GM12874 (cell line): ENCODE data around the gene FIG4.

ENCODE experiments used
- TF ChIP-seq, protein P1 (sequence below): IDR thresholded peaks from 2 replicates; pipeline ENCODE4 v1.5.1; 2011; ENCODE audit warnings: low read depth, mild to moderate bottlenecking, control low read depth, low read length, moderate library complexity; ENCODE audit not compliant: insufficient read depth

The FIG4 gene

DNA sequence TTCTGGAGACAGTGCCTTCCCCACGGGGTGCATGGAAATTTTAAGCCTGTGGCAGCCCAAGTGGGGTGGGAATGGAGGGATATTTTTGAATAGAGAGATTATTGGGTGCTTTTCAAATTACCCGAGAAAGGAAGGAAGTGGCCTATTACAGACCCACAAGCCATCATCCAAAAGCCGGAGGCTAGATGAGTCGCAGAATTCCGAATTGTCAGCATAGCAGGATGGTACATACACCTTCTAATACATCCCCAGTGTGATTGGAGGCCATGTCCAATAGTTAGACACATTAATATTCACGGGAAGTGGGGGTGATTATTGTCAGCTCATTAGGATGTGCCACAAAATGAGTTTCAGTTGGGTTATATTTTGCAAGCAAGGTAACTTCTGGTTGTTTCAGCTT, 133.0 kb downstream of the FIG4 start:
- TF ChIP-seq, protein P1, sequence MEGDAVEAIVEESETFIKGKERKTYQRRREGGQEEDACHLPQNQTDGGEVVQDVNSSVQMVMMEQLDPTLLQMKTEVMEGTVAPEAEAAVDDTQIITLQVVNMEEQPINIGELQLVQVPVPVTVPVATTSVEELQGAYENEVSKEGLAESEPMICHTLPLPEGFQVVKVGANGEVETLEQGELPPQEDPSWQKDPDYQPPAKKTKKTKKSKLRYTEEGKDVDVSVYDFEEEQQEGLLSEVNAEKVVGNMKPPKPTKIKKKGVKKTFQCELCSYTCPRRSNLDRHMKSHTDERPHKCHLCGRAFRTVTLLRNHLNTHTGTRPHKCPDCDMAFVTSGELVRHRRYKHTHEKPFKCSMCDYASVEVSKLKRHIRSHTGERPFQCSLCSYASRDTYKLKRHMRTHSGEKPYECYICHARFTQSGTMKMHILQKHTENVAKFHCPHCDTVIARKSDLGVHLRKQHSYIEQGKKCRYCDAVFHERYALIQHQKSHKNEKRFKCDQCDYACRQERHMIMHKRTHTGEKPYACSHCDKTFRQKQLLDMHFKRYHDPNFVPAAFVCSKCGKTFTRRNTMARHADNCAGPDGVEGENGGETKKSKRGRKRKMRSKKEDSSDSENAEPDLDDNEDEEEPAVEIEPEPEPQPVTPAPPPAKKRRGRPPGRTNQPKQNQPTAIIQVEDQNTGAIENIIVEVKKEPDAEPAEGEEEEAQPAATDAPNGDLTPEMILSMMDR: no peak

DNA sequence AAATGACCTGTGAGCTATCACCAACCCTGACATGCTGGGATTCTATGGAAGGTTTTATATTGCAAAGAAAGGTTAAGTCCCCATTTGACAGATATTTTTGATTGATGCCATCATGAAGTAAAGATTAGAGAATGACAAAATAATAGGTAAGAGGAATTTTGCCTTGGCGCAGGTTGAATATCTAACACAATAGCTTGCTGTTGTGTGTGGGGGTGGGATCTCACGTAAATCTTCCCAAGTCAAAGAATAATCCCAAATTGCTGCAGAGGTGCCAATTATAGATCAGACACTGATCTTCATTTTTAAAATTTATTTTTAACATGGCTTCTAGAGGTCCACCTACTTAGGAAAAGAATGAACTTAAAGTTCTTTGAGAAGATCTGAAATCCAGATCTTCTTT, 135.5 kb downstream of the FIG4 start:
- TF ChIP-seq, protein P1: no peak

- TF ChIP-seq, protein P1: no peak
These were observed 143.0 kb downstream of the FIG4 start for GRCh38 chr6:109834131-109834530.

GRCh38 chr6:109834595-109835437, 143.7 kb downstream of the FIG4 start:
- TF ChIP-seq, protein P1: no peak

- TF ChIP-seq, protein P1: no peak
These were observed 148.9 kb downstream of the FIG4 start for GRCh38 chr6:109840034-109840433.

- TF ChIP-seq, protein P1: no peak
These were observed 149.7 kb downstream of the FIG4 start for GRCh38 chr6:109840796-109841195.

DNA sequence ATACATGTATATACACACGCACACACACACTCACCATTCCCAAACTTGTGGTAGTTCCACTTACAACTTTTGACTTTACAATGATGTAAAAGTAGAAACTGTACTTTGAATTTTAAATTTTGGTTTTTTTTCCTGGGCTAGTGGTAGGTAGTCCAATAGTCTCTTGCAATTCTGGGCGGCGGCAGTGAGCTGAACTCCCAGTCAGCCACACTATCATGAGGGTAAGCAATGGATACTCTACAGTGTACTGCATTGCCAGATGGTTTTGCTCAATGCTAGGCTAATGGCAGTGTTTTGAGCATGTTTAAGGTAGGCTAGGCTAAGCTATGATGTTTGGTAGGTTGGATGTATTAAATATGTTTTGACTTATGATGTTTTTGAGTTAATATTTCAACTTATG, 150.8 kb downstream of the FIG4 start:
- TF ChIP-seq, protein P1: no peak

DNA sequence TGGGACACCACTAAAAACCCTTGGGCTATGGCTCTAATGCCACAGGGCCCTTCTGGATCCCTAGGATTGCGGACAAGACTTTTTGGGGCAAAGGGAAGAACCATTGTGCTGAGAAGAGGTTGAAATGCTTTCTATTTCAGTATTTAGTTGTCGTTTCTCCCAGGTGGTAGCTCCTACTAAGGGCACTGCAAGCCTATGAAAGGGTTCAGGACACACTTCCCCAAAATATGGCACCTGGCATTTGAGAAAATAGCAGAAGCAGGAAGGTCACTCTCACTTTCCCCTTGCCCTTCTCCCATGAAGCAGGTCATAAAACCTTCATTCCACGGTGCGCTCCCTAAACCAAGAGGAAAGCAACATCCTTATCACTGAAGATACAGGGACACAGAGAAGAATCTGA, 161.6 kb downstream of the FIG4 start:
- TF ChIP-seq, protein P1: no peak
